ENCODE measurements around the gene LPCAT2. TPM values are rescaled to one million over a fixed set of nuclear protein-coding genes. Genes with fewer than 3 reads are reported as not detected.

LPCAT2 gene
- total RNA-seq, 4 donors from 2014 or later = 12.1 to 19.7 (median 18.1) TPM

GRCh38 chr16:55557186-55557585 lies 48.3 kb downstream of the LPCAT2 start:
- no peak for DNase-seq (ENCODE audit: low spot score in 2 of 2)
- Histone ChIP-seq H3K27ac (peak overlapping the region; percentile 69), H3K4me3 (no peak overlapping the region), H3K27me3 (no peaks in the 10 kb centered on the region), H3K9me3 (no peaks in the 10 kb centered on the region), H3K36me3 (peaks cover 7% of the 10 kb centered on the region), H3K4me1 (peaks cover 33% of the 10 kb centered on the region)
- TF ChIP-seq CTCF (IDR thresholded peaks at IDR 0.05) (no peak), POLR2A (IDR thresholded peaks at IDR 0.05) (no peak)

- no peak for DNase-seq (ENCODE audit: low spot score in 2 of 2)
- Histone ChIP-seq H3K36me3 (peaks cover under 1% of the 10 kb centered on the region), H3K27ac (peak overlapping the region; percentile 69), H3K9me3 (no peaks in the 10 kb centered on the region), H3K4me1 (peaks cover 35% of the 10 kb centered on the region), H3K27me3 (no peaks in the 10 kb centered on the region), H3K4me3 (no peak overlapping the region)
- TF ChIP-seq POLR2AphosphoS5 (IDR thresholded peaks at IDR 0.05) (peak in 1 of 3 donors; percentile 27), POLR2A (IDR thresholded peaks at IDR 0.05) (no peak)
Observed at GRCh38 chr16:55559233-55559632, 50.4 kb downstream of the LPCAT2 start.

GRCh38 chr16:55559933-55560516 lies 51.2 kb downstream of the LPCAT2 start:
- DNase-seq (ENCODE audit: low spot score in 2 of 2) = no peak
- Histone ChIP-seq H3K9me3 (no peaks in the 10 kb centered on the region), H3K4me1 (peaks cover 35% of the 10 kb centered on the region), H3K27ac (peak overlapping the region; percentile 56), H3K4me3 (no peak overlapping the region), H3K27me3 (no peaks in the 10 kb centered on the region), H3K36me3 (no peaks in the 10 kb centered on the region)
- WGBS = 57% methylated on average over 1 of the region's 1 CpG
- no peak for TF ChIP-seq EP300 (IDR thresholded peaks at IDR 0.05)
- no peak for TF ChIP-seq POLR2A (IDR thresholded peaks at IDR 0.05)
- TF ChIP-seq CTCF (IDR thresholded peaks at IDR 0.05) = no peak
- TF ChIP-seq POLR2AphosphoS5 (IDR thresholded peaks at IDR 0.05) = no peak

GRCh38 chr16:55561319-55561848 lies 52.5 kb downstream of the LPCAT2 start:
- WGBS = 84% methylated on average over 2 of the region's 2 CpGs
- no peaks in the 10 kb centered on the region for H3K9me3 ChIP-seq
- no peaks in the 10 kb centered on the region for H3K27me3 ChIP-seq
- H3K27ac ChIP-seq = no peak overlapping the region
- no peak for TF ChIP-seq POLR2A (IDR thresholded peaks at IDR 0.05)
- TF ChIP-seq EP300 (IDR thresholded peaks at IDR 0.05) = no peak
- no peak for TF ChIP-seq POLR2AphosphoS5 (IDR thresholded peaks at IDR 0.05)
- no peak for TF ChIP-seq CTCF (IDR thresholded peaks at IDR 0.05)
- no peak for DNase-seq (ENCODE audit: low spot score in 2 of 2)
- peaks cover 38% of the 10 kb centered on the region for H3K4me1 ChIP-seq
- no peaks in the 10 kb centered on the region for H3K36me3 ChIP-seq
- H3K4me3 ChIP-seq = no peak overlapping the region

- Histone ChIP-seq H3K27me3 (no peaks in the 10 kb centered on the region), H3K4me3 (no peak overlapping the region), H3K4me1 (peaks cover 31% of the 10 kb centered on the region), H3K36me3 (no peaks in the 10 kb centered on the region), H3K9me3 (no peaks in the 10 kb centered on the region), H3K27ac (no peak overlapping the region)
- TF ChIP-seq POLR2A (IDR thresholded peaks at IDR 0.05) (no peak), EP300 (IDR thresholded peaks at IDR 0.05) (no peak), CTCF (IDR thresholded peaks at IDR 0.05) (no peak), POLR2AphosphoS5 (IDR thresholded peaks at IDR 0.05) (no peak)
- DNase-seq (ENCODE audit: low spot score in 2 of 2) = no peak
- 92% methylated on average over 1 of the region's 1 CpG for WGBS
Observed at GRCh38 chr16:55562936-55563335, 54.1 kb downstream of the LPCAT2 start.

- Histone ChIP-seq H3K4me3 (no peak overlapping the region), H3K4me1 (peaks cover 31% of the 10 kb centered on the region), H3K27ac (no peak overlapping the region), H3K36me3 (no peaks in the 10 kb centered on the region), H3K9me3 (no peaks in the 10 kb centered on the region), H3K27me3 (no peaks in the 10 kb centered on the region)
- TF ChIP-seq POLR2AphosphoS5 (IDR thresholded peaks at IDR 0.05) (no peak), POLR2A (IDR thresholded peaks at IDR 0.05) (no peak), EP300 (IDR thresholded peaks at IDR 0.05) (no peak), CTCF (IDR thresholded peaks at IDR 0.05) (no peak)
- 87% methylated on average over 2 of the region's 2 CpGs for WGBS
- no peak for DNase-seq (ENCODE audit: low spot score in 2 of 2)
Observed at GRCh38 chr16:55563797-55564196, 54.9 kb downstream of the LPCAT2 start.
